ENCODE results near the gene PLXDC1.
"Not testable (repeated sequence)": the region's sequence is repeated elsewhere in the genome, so short reads cannot be mapped to it uniquely, and the experiment has no call there.

The PLXDC1 gene

GRCh38 chr17:39178536-39178935, 27.1 kb upstream of the PLXDC1 start:
- no peak for DNase-seq

- no peak for DNase-seq
Measured at GRCh38 chr17:39177256-39177655, 25.8 kb upstream of the PLXDC1 start.

- DNase-seq = no peak
Measured at GRCh38 chr17:39175695-39176093, 24.3 kb upstream of the PLXDC1 start.

GRCh38 chr17:39174920-39175694, 23.7 kb upstream of the PLXDC1 start:
- DNase-seq = peak; percentile 12

- DNase-seq = no peak
Measured at GRCh38 chr17:39173526-39174274, 22.3 kb upstream of the PLXDC1 start.

GRCh38 chr17:39173080-39173479, 21.6 kb upstream of the PLXDC1 start:
- DNase-seq = no peak

GRCh38 chr17:39171933-39172332, 20.5 kb upstream of the PLXDC1 start:
- DNase-seq = no peak

GRCh38 chr17:39170558-39170957, 19.1 kb upstream of the PLXDC1 start:
- DNase-seq = no peak

- no peak for DNase-seq
Measured at GRCh38 chr17:39170109-39170508, 18.7 kb upstream of the PLXDC1 start.

- no peak for DNase-seq
Measured at GRCh38 chr17:39169518-39169917, 18.1 kb upstream of the PLXDC1 start.

GRCh38 chr17:39169101-39169500, 17.7 kb upstream of the PLXDC1 start:
- DNase-seq = no peak

GRCh38 chr17:39168503-39168902, 17.1 kb upstream of the PLXDC1 start:
- DNase-seq = not testable (repeated sequence)

GRCh38 chr17:39167476-39167875, 16.0 kb upstream of the PLXDC1 start:
- DNase-seq = no peak

- DNase-seq = no peak
Measured at GRCh38 chr17:39166437-39167335, 15.2 kb upstream of the PLXDC1 start.

GRCh38 chr17:39165841-39166349, 14.5 kb upstream of the PLXDC1 start, which contains the start of gene ARL5C:
ARL5C (minus strand) TSS chr17:39166161; CDS start chr17:39165760, 401 bp downstream.
- DNase-seq = no peak

- no peak for DNase-seq
Measured at GRCh38 chr17:39165178-39165840, 13.9 kb upstream of the PLXDC1 start.

GRCh38 chr17:39164675-39165143, 13.3 kb upstream of the PLXDC1 start:
- DNase-seq = peak; percentile 13

- DNase-seq = no peak
Measured at GRCh38 chr17:39161962-39162361, 10.5 kb upstream of the PLXDC1 start.

GRCh38 chr17:39158623-39159022, 7.2 kb upstream of the PLXDC1 start:
- no peak for DNase-seq

- no peak for DNase-seq
Measured at GRCh38 chr17:39156491-39156890, 5.1 kb upstream of the PLXDC1 start.

- DNase-seq = no peak
Measured at GRCh38 chr17:39155654-39156053, 4.2 kb upstream of the PLXDC1 start.

GRCh38 chr17:39153599-39154051, 2.2 kb upstream of the PLXDC1 start:
- DNase-seq = peak; percentile 68

All from NCI-H526 treated with DMSO at 0.1 percent for 48 hours (cell line).